Activated naive CD4-positive, alpha-beta T cell treated with anti-CD3 and anti-CD28 coated beads for 36 hours (primary cell): ENCODE measurements around the gene COPS7B. TPM values are rescaled to one million over a fixed set of nuclear protein-coding genes. Genes with fewer than 3 reads are reported as not detected.

Experiments used
- CTCF ChIA-PET: fragments of 350-600 bp; sonication (Branson Sonifier 250); formaldehyde crosslinking; loops from one replicate; lab custom pipeline; 2021; ENCODE audit warnings: antibody characterized with exemption; lab: Charles Lee
- DNase-seq: peaks from one replicate; pipeline ENCODE4 v3.0.0-alpha.2; 2020
- H3K27ac Mint-ChIP-seq: one replicate; pipeline ENCODE4 v1.8.0; 2021; ENCODE audit warnings: mild to moderate bottlenecking, mixed read lengths
- H3K27me3 Mint-ChIP-seq: one replicate; pipeline ENCODE4 v1.8.0; 2021; ENCODE audit warnings: low read depth, mixed read lengths
- H3K36me3 Mint-ChIP-seq: one replicate; pipeline ENCODE4 v1.8.0; 2021; ENCODE audit warnings: low read depth, mixed read lengths
- H3K4me1 Mint-ChIP-seq: one replicate; pipeline ENCODE4 v1.8.0; 2021; ENCODE audit warnings: low read depth, mixed read lengths
- H3K4me3 Mint-ChIP-seq: one replicate; pipeline ENCODE4 v1.8.0; 2021; ENCODE audit warnings: mild to moderate bottlenecking, moderate library complexity, mixed read lengths
- H3K9me3 Mint-ChIP-seq: one replicate; pipeline ENCODE4 v1.8.0; 2021; ENCODE audit warnings: mixed read lengths
- intact Hi-C: fragments of 100-400 bp; cut with micrococcal nuclease; formaldehyde crosslinking; loops from one replicate; pipeline ENCODE4 v1.15.1; 2023
- total RNA-seq, 2 experiments: library from RNA; stranded (reverse); gene quantifications; one replicate each; pipeline ENCODE4 v1.2.3, GENCODE V29; 2021

COPS7B gene
- total RNA-seq, 2 experiments from 2014 or later, result 47.3 to 52.8 TPM

DNA sequence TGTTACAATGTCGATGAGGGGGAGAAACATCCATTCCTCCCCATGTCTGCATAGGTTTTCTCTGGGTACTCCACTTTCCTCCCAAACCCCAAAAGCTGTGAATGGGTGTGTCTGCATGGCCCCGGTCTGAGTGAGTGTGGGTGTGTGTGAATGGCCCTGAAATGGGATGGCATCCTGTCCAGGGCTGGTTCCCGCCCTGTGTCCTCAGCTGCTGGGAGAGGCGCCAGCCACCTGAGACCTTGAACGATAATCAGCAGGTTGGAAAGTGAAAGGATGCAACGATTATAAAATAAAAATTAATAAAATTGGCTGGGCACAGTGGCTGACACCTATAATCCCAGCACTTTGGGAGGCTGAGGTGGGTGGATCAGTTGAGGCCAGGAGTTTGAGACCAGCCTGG lies 70.7 kb downstream of the COPS7B start:
- Mint-ChIP-seq H3K36me3 (no peaks in the 10 kb centered on the region), H3K4me3 (no peak overlapping the region)
- intact Hi-C loops, result no loop called here

More for the DNA sequence above, 70.7 kb downstream of the COPS7B start:
- no peaks in the 10 kb centered on the region for H3K4me1 Mint-ChIP-seq
- no peak for DNase-seq
- H3K27me3 Mint-ChIP-seq, result peaks cover 2% of the 10 kb centered on the region
- CTCF ChIA-PET, result no interaction called here
- H3K27ac Mint-ChIP-seq, result no peak overlapping the region
- H3K9me3 Mint-ChIP-seq, result no peaks in the 10 kb centered on the region

Other genes starting within 250 kb of the COPS7B start
- not detected for gene TEX44, start 193.6 kb upstream of the COPS7B start, total RNA-seq
- 1,000 to 10,000 TPM; 2,162 to 2,216 TPM for gene PTMA, start 77.9 kb upstream of the COPS7B start, total RNA-seq
- gene PDE6D, start 5.2 kb upstream of the COPS7B start, total RNA-seq, result 10 to 100 TPM; 25.6 to 27.1 TPM
- 1 to 10 TPM in 1 of 2 experiments, under 1 TPM in 1; 0.57 to 1.2 TPM for gene NPPC, start 140.0 kb downstream of the COPS7B start, total RNA-seq
- 10 to 100 TPM; 32.4 to 35.3 TPM for gene DIS3L2, start 175.3 kb downstream of the COPS7B start, total RNA-seq